ENCODE results near the gene FOSB.

DNA sequence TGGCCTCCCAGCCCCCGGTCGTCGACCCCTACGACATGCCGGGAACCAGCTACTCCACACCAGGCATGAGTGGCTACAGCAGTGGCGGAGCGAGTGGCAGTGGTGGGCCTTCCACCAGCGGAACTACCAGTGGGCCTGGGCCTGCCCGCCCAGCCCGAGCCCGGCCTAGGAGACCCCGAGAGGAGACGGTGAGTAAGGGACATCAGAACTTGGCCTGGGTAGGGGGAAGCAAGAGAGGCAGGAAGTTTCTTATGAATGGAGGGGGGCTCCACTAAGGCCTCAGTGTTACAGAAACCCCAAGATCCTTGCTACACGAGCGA lies 2.9 kb downstream of the FOSB start:
- TF ChIP-seq, protein P1, sequence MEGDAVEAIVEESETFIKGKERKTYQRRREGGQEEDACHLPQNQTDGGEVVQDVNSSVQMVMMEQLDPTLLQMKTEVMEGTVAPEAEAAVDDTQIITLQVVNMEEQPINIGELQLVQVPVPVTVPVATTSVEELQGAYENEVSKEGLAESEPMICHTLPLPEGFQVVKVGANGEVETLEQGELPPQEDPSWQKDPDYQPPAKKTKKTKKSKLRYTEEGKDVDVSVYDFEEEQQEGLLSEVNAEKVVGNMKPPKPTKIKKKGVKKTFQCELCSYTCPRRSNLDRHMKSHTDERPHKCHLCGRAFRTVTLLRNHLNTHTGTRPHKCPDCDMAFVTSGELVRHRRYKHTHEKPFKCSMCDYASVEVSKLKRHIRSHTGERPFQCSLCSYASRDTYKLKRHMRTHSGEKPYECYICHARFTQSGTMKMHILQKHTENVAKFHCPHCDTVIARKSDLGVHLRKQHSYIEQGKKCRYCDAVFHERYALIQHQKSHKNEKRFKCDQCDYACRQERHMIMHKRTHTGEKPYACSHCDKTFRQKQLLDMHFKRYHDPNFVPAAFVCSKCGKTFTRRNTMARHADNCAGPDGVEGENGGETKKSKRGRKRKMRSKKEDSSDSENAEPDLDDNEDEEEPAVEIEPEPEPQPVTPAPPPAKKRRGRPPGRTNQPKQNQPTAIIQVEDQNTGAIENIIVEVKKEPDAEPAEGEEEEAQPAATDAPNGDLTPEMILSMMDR (conservative IDR thresholded peaks at IDR 0.05 in 1 of 2, IDR thresholded peaks at IDR 0.05 in 1 of 2; ENCODE audit: low read depth in 1 of 2, low read length in 2 of 2) = no peak
- TF ChIP-seq EZH2 (IDR thresholded peaks at IDR 0.05; ENCODE audit: low read length, missing control alignments) = no peak

Data from fibroblast of lung (primary cell).